Mesendoderm (in vitro differentiated cells): ENCODE data around the gene CD44.

Experiments
- DNase-seq: peaks from one replicate; pipeline ENCODE4 v3.0.0; 2013
- H2AK5ac ChIP-seq: 2 replicates; pipeline ENCODE4 v1.6.1; 2013; ENCODE audit warnings: low read length, inconsistent platforms
- H2BK120ac ChIP-seq: 2 replicates; pipeline ENCODE4 v1.6.1; 2013; ENCODE audit warnings: low read depth, mild to moderate bottlenecking, low read length, moderate library complexity, mixed read lengths
- H2BK15ac ChIP-seq: replicated peaks from 2 replicates; pipeline ENCODE4 v1.6.1; 2013; ENCODE audit warnings: low read depth, mild to moderate bottlenecking, moderate library complexity
- H2BK5ac ChIP-seq: 2 replicates; pipeline ENCODE4 v1.6.1; 2013; ENCODE audit warnings: low read length, inconsistent platforms
- H3K18ac ChIP-seq: 2 replicates; pipeline ENCODE4 v1.6.1; 2013; ENCODE audit warnings: mild to moderate bottlenecking, low read length, mixed read lengths
- H3K23ac ChIP-seq: one replicate; pipeline ENCODE4 v1.6.1; 2013; ENCODE audit warnings: low read length
- H3K27ac ChIP-seq: 2 replicates; pipeline ENCODE4 v1.5.1; 2013; ENCODE audit warnings: low read depth, mild to moderate bottlenecking, inconsistent platforms, low read length, moderate library complexity
- H3K27me3 ChIP-seq: 2 replicates; pipeline ENCODE4 v1.6.1; 2013; ENCODE audit warnings: low read length, control low read depth, mild to moderate bottlenecking, inconsistent platforms; ENCODE audit not compliant: insufficient read depth, poor library complexity
- H3K36me3 ChIP-seq: 2 replicates; pipeline ENCODE4 v1.6.1; 2013; ENCODE audit warnings: low read length, inconsistent platforms; ENCODE audit not compliant: control insufficient read depth, insufficient read depth
- H3K4ac ChIP-seq: one replicate; pipeline ENCODE4 v1.6.1; 2013; ENCODE audit warnings: low read depth, mild to moderate bottlenecking, low read length, moderate library complexity
- H3K4me1 ChIP-seq: 2 replicates; pipeline ENCODE4 v1.6.1; 2013; ENCODE audit warnings: low read depth, low read length, inconsistent platforms; ENCODE audit not compliant: control insufficient read depth
- H3K4me2 ChIP-seq: 2 replicates; pipeline ENCODE4 v1.6.1; 2013; ENCODE audit warnings: low read length
- H3K4me3 ChIP-seq: 2 replicates; pipeline ENCODE4 v1.5.1; 2013; ENCODE audit warnings: mild to moderate bottlenecking, low read length
- H3K56ac ChIP-seq: one replicate; pipeline ENCODE4 v1.6.1; 2013; ENCODE audit warnings: low read length
- H3K79me1 ChIP-seq: 2 replicates; pipeline ENCODE4 v1.6.1; 2013; ENCODE audit warnings: low read length, inconsistent platforms
- H3K79me2 ChIP-seq: 2 replicates; pipeline ENCODE4 v1.6.1; 2013; ENCODE audit warnings: mild to moderate bottlenecking, low read length; ENCODE audit not compliant: control insufficient read depth, insufficient read depth
- H3K9ac ChIP-seq: 2 replicates; pipeline ENCODE4 v1.6.1; 2013; ENCODE audit warnings: low read length, inconsistent platforms
- H4K5ac ChIP-seq: one replicate; pipeline ENCODE4 v1.6.1; 2013; ENCODE audit warnings: low read length
- H4K8ac ChIP-seq: one replicate; pipeline ENCODE4 v1.6.1; 2013; ENCODE audit warnings: low read depth, mild to moderate bottlenecking, control low read depth, low read length, moderate library complexity
- whole genome bisulfite sequencing: extraction: QIAGEN DNeasy Blood & Tissue Kit; methylation state at CpG from one replicate; pipeline ENCODE4 v1.1.7; 2013; ENCODE audit warnings: low lambda C conversion rate, missing lambda C conversion rate; ENCODE audit not compliant: insufficient coverage; ENCODE audit errors: extremely low coverage; 5-methylcytosine and 5-hydroxymethylcytosine counted together

CD44 gene

GRCh38 chr11:35233518-35233917 lies 94.5 kb downstream of the CD44 start:
- no peak overlapping the region for H3K56ac ChIP-seq
- H3K36me3 ChIP-seq = no peaks in the 10 kb centered on the region
- H2AK5ac ChIP-seq = no peak overlapping the region
- no peak overlapping the region for H4K8ac ChIP-seq
- H3K18ac ChIP-seq = no peak overlapping the region
- H3K27ac ChIP-seq = no peak overlapping the region
- H3K23ac ChIP-seq = no peak overlapping the region
- H3K4me3 ChIP-seq = no peak overlapping the region
- H3K4me2 ChIP-seq = no peak overlapping the region
- H3K9ac ChIP-seq = no peak overlapping the region
- no peaks in the 10 kb centered on the region for H3K27me3 ChIP-seq
- DNase-seq = no peak
- no peaks in the 10 kb centered on the region for H3K79me1 ChIP-seq
- no peak overlapping the region for H2BK15ac ChIP-seq
- H2BK120ac ChIP-seq = no peak overlapping the region
- no peak overlapping the region for H4K5ac ChIP-seq
- H2BK5ac ChIP-seq = no peak overlapping the region
- H3K79me2 ChIP-seq = no peaks in the 10 kb centered on the region
- WGBS = no CpG with 5 or more reads among the region's 1 CpG
- no peak overlapping the region for H3K4ac ChIP-seq
- no peaks in the 10 kb centered on the region for H3K4me1 ChIP-seq

GRCh38 chr11:35234460-35235156 lies 95.6 kb downstream of the CD44 start:
- Histone ChIP-seq H3K4me3 (no peak overlapping the region), H3K23ac (no peak overlapping the region), H3K27me3 (no peaks in the 10 kb centered on the region), H2BK15ac (no peak overlapping the region), H3K9ac (no peak overlapping the region), H4K5ac (no peak overlapping the region), H2BK5ac (no peak overlapping the region), H3K79me2 (no peaks in the 10 kb centered on the region), H2BK120ac (no peak overlapping the region), H2AK5ac (no peak overlapping the region), H3K4me2 (no peak overlapping the region), H3K56ac (no peak overlapping the region), H4K8ac (no peak overlapping the region), H3K4me1 (no peaks in the 10 kb centered on the region), H3K18ac (no peak overlapping the region), H3K79me1 (no peaks in the 10 kb centered on the region), H3K4ac (no peak overlapping the region), H3K27ac (no peak overlapping the region), H3K36me3 (no peaks in the 10 kb centered on the region)
- WGBS = no CpG with 5 or more reads among the region's 3 CpGs
- DNase-seq = no peak

GRCh38 chr11:35235157-35235468 lies 96.1 kb downstream of the CD44 start:
- no peaks in the 10 kb centered on the region for H3K79me1 ChIP-seq
- no peaks in the 10 kb centered on the region for H3K36me3 ChIP-seq
- H2AK5ac ChIP-seq = no peak overlapping the region
- H3K27ac ChIP-seq = no peak overlapping the region
- H3K23ac ChIP-seq = no peak overlapping the region
- no peaks in the 10 kb centered on the region for H3K79me2 ChIP-seq
- H4K8ac ChIP-seq = no peak overlapping the region
- no peak overlapping the region for H2BK5ac ChIP-seq
- no peak overlapping the region for H3K4ac ChIP-seq
- no peak overlapping the region for H3K4me2 ChIP-seq
- no peaks in the 10 kb centered on the region for H3K4me1 ChIP-seq
- no peak overlapping the region for H3K18ac ChIP-seq
- H2BK15ac ChIP-seq = no peak overlapping the region
- no peak overlapping the region for H3K4me3 ChIP-seq
- H2BK120ac ChIP-seq = no peak overlapping the region
- no peak for DNase-seq
- no peak overlapping the region for H4K5ac ChIP-seq
- H3K27me3 ChIP-seq = no peaks in the 10 kb centered on the region
- WGBS = no CpG with 5 or more reads among the region's 2 CpGs
- H3K9ac ChIP-seq = no peak overlapping the region
- H3K56ac ChIP-seq = no peak overlapping the region

- Histone ChIP-seq H3K79me2 (no peaks in the 10 kb centered on the region), H4K8ac (no peak overlapping the region)
- WGBS = no CpG with 5 or more reads among the region's 1 CpG
Measured at GRCh38 chr11:35235498-35235897, 96.5 kb downstream of the CD44 start.

GRCh38 chr11:35235936-35236666 lies 97.1 kb downstream of the CD44 start:
- Histone ChIP-seq H3K18ac (no peak overlapping the region), H2BK5ac (no peak overlapping the region), H3K27ac (no peak overlapping the region), H2BK15ac (no peak overlapping the region), H3K27me3 (no peaks in the 10 kb centered on the region), H3K56ac (no peak overlapping the region), H3K36me3 (no peaks in the 10 kb centered on the region), H3K79me1 (no peaks in the 10 kb centered on the region), H3K4me3 (no peak overlapping the region), H4K5ac (no peak overlapping the region), H3K23ac (no peak overlapping the region), H3K4me2 (no peak overlapping the region), H3K4ac (no peak overlapping the region), H3K9ac (no peak overlapping the region), H3K79me2 (no peaks in the 10 kb centered on the region), H3K4me1 (no peaks in the 10 kb centered on the region), H2AK5ac (no peak overlapping the region), H4K8ac (no peak overlapping the region), H2BK120ac (no peak overlapping the region)
- no CpG with 5 or more reads among the region's 4 CpGs for WGBS
- DNase-seq = no peak

More at GRCh38 chr11:35235498-35235897, 96.5 kb downstream of the CD44 start:
- no peaks in the 10 kb centered on the region for H3K79me1 ChIP-seq
- H4K5ac ChIP-seq = no peak overlapping the region
- H3K56ac ChIP-seq = no peak overlapping the region
- no peak overlapping the region for H3K9ac ChIP-seq
- H3K36me3 ChIP-seq = no peaks in the 10 kb centered on the region
- H3K4me2 ChIP-seq = no peak overlapping the region
- H3K4ac ChIP-seq = no peak overlapping the region
- H3K27ac ChIP-seq = no peak overlapping the region
- H2BK15ac ChIP-seq = no peak overlapping the region
- H3K27me3 ChIP-seq = no peaks in the 10 kb centered on the region
- H2BK5ac ChIP-seq = no peak overlapping the region
- no peak overlapping the region for H3K4me3 ChIP-seq
- DNase-seq = no peak
- H3K4me1 ChIP-seq = no peaks in the 10 kb centered on the region
- H3K18ac ChIP-seq = no peak overlapping the region
- no peak overlapping the region for H3K23ac ChIP-seq
- H2BK120ac ChIP-seq = no peak overlapping the region
- no peak overlapping the region for H2AK5ac ChIP-seq

GRCh38 chr11:35236667-35237003 lies 97.7 kb downstream of the CD44 start:
- H2AK5ac ChIP-seq = no peak overlapping the region
- no peak overlapping the region for H3K56ac ChIP-seq
- no peak overlapping the region for H2BK5ac ChIP-seq
- no peak overlapping the region for H2BK15ac ChIP-seq
- H3K4me1 ChIP-seq = no peaks in the 10 kb centered on the region
- H3K18ac ChIP-seq = no peak overlapping the region
- H3K79me1 ChIP-seq = no peaks in the 10 kb centered on the region
- H3K4me2 ChIP-seq = no peak overlapping the region
- no peaks in the 10 kb centered on the region for H3K36me3 ChIP-seq
- no peak overlapping the region for H4K5ac ChIP-seq
- H3K27me3 ChIP-seq = no peaks in the 10 kb centered on the region
- H3K4ac ChIP-seq = no peak overlapping the region
- no peak overlapping the region for H4K8ac ChIP-seq
- DNase-seq = no peak
- no CpG with 5 or more reads among the region's 5 CpGs for WGBS
- no peak overlapping the region for H3K4me3 ChIP-seq
- H3K79me2 ChIP-seq = no peaks in the 10 kb centered on the region
- H3K27ac ChIP-seq = no peak overlapping the region
- no peak overlapping the region for H3K9ac ChIP-seq
- no peak overlapping the region for H3K23ac ChIP-seq
- no peak overlapping the region for H2BK120ac ChIP-seq
